ENCODE measurements around the gene COMMD1.

DNA sequence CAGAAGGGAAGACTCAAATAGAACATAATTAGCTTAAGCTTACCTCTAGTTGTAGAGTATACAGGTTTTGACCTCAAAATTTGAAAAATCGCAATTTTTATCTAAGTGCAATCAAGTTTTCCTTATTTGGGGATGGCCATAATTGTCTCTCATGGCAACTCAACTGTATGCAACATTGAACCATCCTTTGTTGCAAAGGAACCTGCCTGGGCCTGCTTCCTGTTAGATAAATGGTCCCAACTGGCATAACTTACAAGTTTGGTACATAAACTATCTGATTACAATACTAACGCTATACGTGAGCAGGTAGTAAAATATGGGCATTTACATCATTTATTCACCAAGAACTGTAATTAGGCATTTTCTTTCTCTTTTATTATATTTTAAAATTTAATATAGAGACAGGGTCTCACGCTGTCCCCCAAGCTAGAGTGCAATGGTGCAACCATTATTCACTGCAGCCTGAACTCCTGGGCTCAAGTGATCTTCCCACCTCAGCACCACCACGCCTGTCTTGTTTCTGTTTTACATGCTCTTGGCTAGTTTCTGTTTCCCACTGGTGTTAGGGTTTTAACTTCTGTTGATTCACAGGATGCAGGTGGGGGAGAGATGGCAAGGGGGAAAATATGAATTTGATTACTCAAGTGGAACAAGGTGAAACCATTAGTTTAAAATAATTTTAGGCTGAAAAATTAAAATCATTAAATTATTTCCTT, 235.1 kb downstream of the COMMD1 start:
- no peak for TF ChIP-seq EP300 (IDR thresholded peaks at IDR 0.05)
- TF ChIP-seq, protein P1, sequence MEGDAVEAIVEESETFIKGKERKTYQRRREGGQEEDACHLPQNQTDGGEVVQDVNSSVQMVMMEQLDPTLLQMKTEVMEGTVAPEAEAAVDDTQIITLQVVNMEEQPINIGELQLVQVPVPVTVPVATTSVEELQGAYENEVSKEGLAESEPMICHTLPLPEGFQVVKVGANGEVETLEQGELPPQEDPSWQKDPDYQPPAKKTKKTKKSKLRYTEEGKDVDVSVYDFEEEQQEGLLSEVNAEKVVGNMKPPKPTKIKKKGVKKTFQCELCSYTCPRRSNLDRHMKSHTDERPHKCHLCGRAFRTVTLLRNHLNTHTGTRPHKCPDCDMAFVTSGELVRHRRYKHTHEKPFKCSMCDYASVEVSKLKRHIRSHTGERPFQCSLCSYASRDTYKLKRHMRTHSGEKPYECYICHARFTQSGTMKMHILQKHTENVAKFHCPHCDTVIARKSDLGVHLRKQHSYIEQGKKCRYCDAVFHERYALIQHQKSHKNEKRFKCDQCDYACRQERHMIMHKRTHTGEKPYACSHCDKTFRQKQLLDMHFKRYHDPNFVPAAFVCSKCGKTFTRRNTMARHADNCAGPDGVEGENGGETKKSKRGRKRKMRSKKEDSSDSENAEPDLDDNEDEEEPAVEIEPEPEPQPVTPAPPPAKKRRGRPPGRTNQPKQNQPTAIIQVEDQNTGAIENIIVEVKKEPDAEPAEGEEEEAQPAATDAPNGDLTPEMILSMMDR (IDR thresholded peaks at IDR 0.05) = no peak

Measured in gastroesophageal sphincter (tissue), 3 donors.